CD4-positive, CD25-positive, alpha-beta regulatory T cell (primary cell): Measurements from ENCODE around the gene ADGB. TPM values are rescaled to one million over a fixed set of nuclear protein-coding genes. Genes with fewer than 3 reads are reported as not detected.

Experiments used
- ATAC-seq, 2 donors: fragments of 150-1000 bp; cut with Tn5 transposase; one replicate each; pipeline ENCODE4 v1.10.0; 2021; ENCODE audit warnings: low read depth in 2 of 2, moderate number of reproducible peaks in 2 of 2, moderate library complexity in 1 of 2
- DNase-seq, 3 donors: peaks; one replicate each; pipeline versions ENCODE4 v3.0.0 to v3.0.0-alpha.2; 2012 to 2022; ENCODE audit warnings: mixed read lengths in 1 of 3
- H3K27ac ChIP-seq: one replicate; pipeline ENCODE4 v1.7.0; 2013; ENCODE audit warnings: mild to moderate bottlenecking, low read length; ENCODE audit not compliant: insufficient read depth, poor library complexity, severe bottlenecking
- H3K27me3 ChIP-seq: one replicate; pipeline ENCODE4 v1.7.0; 2013; ENCODE audit warnings: low read length; ENCODE audit not compliant: control insufficient read depth, insufficient read depth
- H3K36me3 ChIP-seq: one replicate; pipeline ENCODE4 v1.7.0; 2013; ENCODE audit warnings: mild to moderate bottlenecking, low read length, moderate library complexity; ENCODE audit not compliant: control insufficient read depth, insufficient read depth
- H3K4me1 ChIP-seq: 2 replicates; pipeline ENCODE4 v1.7.0; 2013; ENCODE audit warnings: mild to moderate bottlenecking, low read length; ENCODE audit not compliant: insufficient read depth, control insufficient read depth, poor library complexity, severe bottlenecking
- H3K4me3 ChIP-seq: one replicate; pipeline ENCODE4 v1.7.0; 2013; ENCODE audit warnings: low read depth, mild to moderate bottlenecking, low read length, moderate library complexity
- H3K9me3 ChIP-seq, 2 experiments: 1 replicate in 1 of 2; 2 replicates in 1 of 2; pipeline ENCODE4 v1.7.0; 2013; ENCODE audit warnings: low read length in 2 of 2, mild to moderate bottlenecking in 1 of 2, moderate library complexity in 1 of 2; ENCODE audit not compliant: control insufficient read depth in 2 of 2
- H3K27ac Mint-ChIP-seq, 3 donors: one replicate each; pipeline ENCODE4 v1.8.0; 2020 to 2022; ENCODE audit warnings: mild to moderate bottlenecking in 3 of 3, mixed read lengths in 3 of 3, moderate library complexity in 2 of 3
- H3K27me3 Mint-ChIP-seq: one replicate; pipeline ENCODE4 v1.8.0; 2022; ENCODE audit warnings: mild to moderate bottlenecking, mixed read lengths
- H3K36me3 Mint-ChIP-seq: one replicate; pipeline ENCODE4 v1.8.0; 2020; ENCODE audit warnings: mixed read lengths
- H3K4me1 Mint-ChIP-seq, 4 donors: one replicate each; pipeline ENCODE4 v1.8.0; 2020 to 2022; ENCODE audit warnings: mixed read lengths in 4 of 4, mild to moderate bottlenecking in 1 of 4
- H3K4me3 Mint-ChIP-seq, 4 donors: one replicate each; pipeline ENCODE4 v1.8.0; 2020 to 2022; ENCODE audit warnings: mild to moderate bottlenecking in 4 of 4, mixed read lengths in 4 of 4, moderate library complexity in 3 of 4
- H3K9me3 Mint-ChIP-seq, 7 donors: one replicate each; pipeline ENCODE4 v1.8.0; 2020 to 2022; ENCODE audit warnings: mixed read lengths in 7 of 7, mild to moderate bottlenecking in 3 of 7, moderate library complexity in 2 of 7
- polyA plus RNA-seq, 4 donors: library from polyadenylated mRNA; unstranded; fragments of 300-500 nt; fragmentation: Illumina TruSeq; gene quantifications; one replicate each; pipeline ENCODE4 v1.2.3, GENCODE V29; 2021
- total RNA-seq: library from RNA; stranded (reverse); gene quantifications from one replicate; pipeline ENCODE4 v1.2.3, GENCODE V29; 2022

ADGB gene
- total and polyA plus RNA-seq, 5 donors from 2014 or later: not detected

GRCh38 chr6:146770275-146770964 lies 171.6 kb downstream of the ADGB start:
- Mint-ChIP-seq H3K9me3 (peaks cover 0 to 2% (median 0%) of the 10 kb centered on the region in 7 donors), H3K4me3 (peak overlapping the region; percentile 14 to 89 (median 54)), H3K4me1 (peaks cover 0 to 22% (median 16%) of the 10 kb centered on the region in 4 donors), H3K27ac (peak overlapping the region in 1 of 3 donors; percentile 8), H3K27me3 (peaks cover 9% of the 10 kb centered on the region), H3K36me3 (no peaks in the 10 kb centered on the region)
- ATAC-seq (no peak), DNase-seq (peak in 1 of 3 donors; percentile 7)
- no peak overlapping the region for H3K27ac ChIP-seq
- peaks cover 2% of the 10 kb centered on the region for H3K27me3 ChIP-seq
- peak overlapping the region; percentile 4 for H3K4me3 ChIP-seq
- H3K9me3 ChIP-seq: no peaks in the 10 kb centered on the region
- no peaks in the 10 kb centered on the region for H3K36me3 ChIP-seq
- H3K4me1 ChIP-seq: peaks cover 6% of the 10 kb centered on the region

GRCh38 chr6:146770965-146771735 lies 172.4 kb downstream of the ADGB start:
- Mint-ChIP-seq H3K9me3 (peaks cover 0 to 2% (median 0%) of the 10 kb centered on the region in 7 donors), H3K36me3 (no peaks in the 10 kb centered on the region), H3K4me1 (peaks cover 0 to 22% (median 16%) of the 10 kb centered on the region in 4 donors), H3K27me3 (peaks cover 9% of the 10 kb centered on the region), H3K27ac (peak overlapping the region in 1 of 3 donors; percentile 8), H3K4me3 (peak overlapping the region; percentile 14 to 89 (median 54))
- Histone ChIP-seq H3K9me3 (no peaks in the 10 kb centered on the region), H3K4me3 (peak overlapping the region; percentile 4), H3K4me1 (peaks cover 6% of the 10 kb centered on the region), H3K27me3 (peaks cover 2% of the 10 kb centered on the region), H3K36me3 (no peaks in the 10 kb centered on the region), H3K27ac (no peak overlapping the region)
- ATAC-seq: peak; percentile 28 to 37
- DNase-seq: peak in 1 of 3 donors; percentile 76

- Histone ChIP-seq H3K27me3 (peaks cover under 1% of the 10 kb centered on the region), H3K27ac (no peak overlapping the region), H3K4me1 (peaks cover 2% of the 10 kb centered on the region), H3K36me3 (no peaks in the 10 kb centered on the region), H3K9me3 (no peaks in the 10 kb centered on the region), H3K4me3 (no peak overlapping the region)
- H3K9me3 Mint-ChIP-seq: peaks cover 0 to 5% (median 0%) of the 10 kb centered on the region in 7 donors
- DNase-seq (no peak), ATAC-seq (no peak)
- H3K27ac Mint-ChIP-seq: no peak overlapping the region
- peaks cover 0 to 16% (median 13%) of the 10 kb centered on the region in 4 donors for H3K4me1 Mint-ChIP-seq
- H3K27me3 Mint-ChIP-seq: peaks cover 9% of the 10 kb centered on the region
- H3K4me3 Mint-ChIP-seq: no peak overlapping the region
- no peaks in the 10 kb centered on the region for H3K36me3 Mint-ChIP-seq
Measured at GRCh38 chr6:146775220-146775619, 176.4 kb downstream of the ADGB start.

- no peak overlapping the region for H3K27ac Mint-ChIP-seq
- H3K9me3 ChIP-seq: no peaks in the 10 kb centered on the region
- H3K36me3 ChIP-seq: no peaks in the 10 kb centered on the region
- H3K9me3 Mint-ChIP-seq: peaks cover 0 to 6% (median 0%) of the 10 kb centered on the region in 7 donors
- H3K27me3 ChIP-seq: no peaks in the 10 kb centered on the region
- H3K4me3 Mint-ChIP-seq: no peak overlapping the region
- peaks cover 0 to 3% (median 0%) of the 10 kb centered on the region in 4 donors for H3K4me1 Mint-ChIP-seq
- ATAC-seq: no peak
- no peaks in the 10 kb centered on the region for H3K27me3 Mint-ChIP-seq
- no peaks in the 10 kb centered on the region for H3K4me1 ChIP-seq
- no peak overlapping the region for H3K4me3 ChIP-seq
- H3K27ac ChIP-seq: no peak overlapping the region
- no peaks in the 10 kb centered on the region for H3K36me3 Mint-ChIP-seq
- DNase-seq: no peak
Measured at GRCh38 chr6:146781836-146782235, 183.1 kb downstream of the ADGB start.

GRCh38 chr6:146785001-146785585 lies 186.3 kb downstream of the ADGB start:
- no peaks in the 10 kb centered on the region for H3K36me3 ChIP-seq
- H3K36me3 Mint-ChIP-seq: no peaks in the 10 kb centered on the region
- peak in 1 of 3 donors; percentile 64 for DNase-seq
- H3K4me3 ChIP-seq: no peak overlapping the region
- H3K27ac ChIP-seq: no peak overlapping the region
- H3K4me3 Mint-ChIP-seq: no peak overlapping the region
- H3K9me3 ChIP-seq: no peaks in the 10 kb centered on the region
- H3K27me3 Mint-ChIP-seq: no peaks in the 10 kb centered on the region
- peaks cover 0 to 1% (median 0%) of the 10 kb centered on the region in 7 donors for H3K9me3 Mint-ChIP-seq
- no peaks in the 10 kb centered on the region for H3K27me3 ChIP-seq
- no peaks in the 10 kb centered on the region for H3K4me1 ChIP-seq
- H3K4me1 Mint-ChIP-seq: peaks cover 0 to 3% (median 1%) of the 10 kb centered on the region in 4 donors
- H3K27ac Mint-ChIP-seq: no peak overlapping the region
- ATAC-seq: peak; percentile 48 to 62

- H3K9me3 ChIP-seq: no peaks in the 10 kb centered on the region
- H3K4me3 ChIP-seq: no peak overlapping the region
- Mint-ChIP-seq H3K4me3 (no peak overlapping the region), H3K36me3 (no peaks in the 10 kb centered on the region), H3K4me1 (peaks cover 0 to 3% (median 1%) of the 10 kb centered on the region in 4 donors), H3K27me3 (peaks cover 4% of the 10 kb centered on the region), H3K27ac (no peak overlapping the region), H3K9me3 (peaks cover 0 to 1% (median 0%) of the 10 kb centered on the region in 7 donors)
- no peaks in the 10 kb centered on the region for H3K36me3 ChIP-seq
- H3K27me3 ChIP-seq: no peaks in the 10 kb centered on the region
- ATAC-seq (no peak), DNase-seq (peak in 1 of 3 donors; percentile 12)
- no peak overlapping the region for H3K27ac ChIP-seq
- H3K4me1 ChIP-seq: no peaks in the 10 kb centered on the region
Measured at GRCh38 chr6:146787876-146788508, 189.2 kb downstream of the ADGB start.

- Mint-ChIP-seq H3K9me3 (peaks cover 0 to 5% (median 0%) of the 10 kb centered on the region in 7 donors), H3K27me3 (peaks cover 4% of the 10 kb centered on the region), H3K4me3 (no peak overlapping the region), H3K4me1 (peaks cover 0 to 2% (median 0%) of the 10 kb centered on the region in 4 donors), H3K36me3 (no peaks in the 10 kb centered on the region), H3K27ac (no peak overlapping the region)
- no peaks in the 10 kb centered on the region for H3K27me3 ChIP-seq
- no peaks in the 10 kb centered on the region for H3K9me3 ChIP-seq
- no peaks in the 10 kb centered on the region for H3K36me3 ChIP-seq
- DNase-seq (no peak), ATAC-seq (no peak)
- H3K27ac ChIP-seq: no peak overlapping the region
- H3K4me1 ChIP-seq: no peaks in the 10 kb centered on the region
- no peak overlapping the region for H3K4me3 ChIP-seq
Measured at GRCh38 chr6:146790561-146791091, 191.9 kb downstream of the ADGB start.
